Upper lobe of left lung (tissue), 6 donors: ENCODE results near the gene SLC7A6. TPM values are rescaled to one million over a fixed set of nuclear protein-coding genes. Genes with fewer than 3 reads are reported as not detected.
A peak's percentile ranks its signal among the peaks of the same experiment; 100 is the strongest.

Source experiments
- ATAC-seq, 2 donors: fragments of 200-7000 bp; cut with Tn5 transposase; one replicate each; pipeline ENCODE4 v1.9.1; 2022; ENCODE audit warnings: mild to moderate bottlenecking in 2 of 2, moderate library complexity in 2 of 2; ENCODE audit not compliant: low FRiP score in 2 of 2
- DNase-seq, 2 donors: peaks; one replicate each; pipeline ENCODE4 v3.0.0-alpha.2; 2019 to 2020
- H3K27ac ChIP-seq, 4 donors: fragments of 200-600 bp; sonication (generic); one replicate each; pipeline ENCODE4 v1.5.1; 2016 to 2019
- H3K27me3 ChIP-seq, 4 donors: fragments of 200-600 bp; sonication (generic); one replicate each; pipeline ENCODE4 v1.5.1; 2017 to 2019
- H3K36me3 ChIP-seq, 4 donors: fragments of 200-600 bp; sonication (generic); one replicate each; pipeline ENCODE4 v1.5.1; 2016 to 2019
- H3K4me1 ChIP-seq, 4 donors: fragments of 200-600 bp; sonication (generic); one replicate each; pipeline ENCODE4 v1.5.1; 2018 to 2019
- H3K4me3 ChIP-seq, 4 donors: fragments of 200-600 bp; sonication (generic); one replicate each; pipeline ENCODE4 v1.5.1; 2017 to 2019; ENCODE audit warnings: mild to moderate bottlenecking in 2 of 4, moderate library complexity in 1 of 4
- H3K9me3 ChIP-seq, 4 donors: fragments of 200-600 bp; sonication (generic); one replicate each; pipeline ENCODE4 v1.5.1; 2018 to 2019
- CTCF ChIP-seq, 6 experiments: fragments of 450-650 bp in 4 of 6; fragments of 200-600 bp in 2 of 6; sonication (generic) in 2 of 6; IDR thresholded peaks; one replicate each; pipeline ENCODE4 v1.5.1; 2016 to 2019; ENCODE audit warnings: antibody characterized with exemption in 6 of 6
- EP300 ChIP-seq, 4 donors: sonication (generic); formaldehyde crosslinking; IDR thresholded peaks; one replicate each; pipeline ENCODE4 v1.5.1; 2017; ENCODE audit warnings: antibody characterized with exemption in 4 of 4, control low read depth in 2 of 4
- POLR2A ChIP-seq, 4 donors: fragments of 450-650 bp; IDR thresholded peaks; one replicate each; pipeline ENCODE4 v1.5.1; 2016 to 2017; ENCODE audit warnings: antibody characterized with exemption in 4 of 4, mild to moderate bottlenecking in 2 of 4
- POLR2AphosphoS5 ChIP-seq, 2 donors: sonication (generic); formaldehyde crosslinking; IDR thresholded peaks; one replicate each; pipeline ENCODE4 v1.5.1; 2017; ENCODE audit warnings: antibody characterized with exemption in 2 of 2
- WGBS, 2 donors: methylation state at CpG; one replicate each; pipeline ENCODE4 v1.1.5; 2017 to 2018; 5-methylcytosine and 5-hydroxymethylcytosine counted together
- total RNA-seq, 6 donors: library from RNA; depleted of rRNA in 4 of 6; stranded (reverse); fragments of >200 nt in 4 of 6; gene quantifications; one replicate each; pipeline versions ENCODE4 v1.1.0 to v1.2.1, GENCODE V29; 2016 to 2021
- donor health status: DM: no; HTN: no; CAD: no; lungs with moderate emphysema.
- donor health status: DM: no; HTN: yes; CAD: no; lungs with severe emphysema.

SLC7A6 gene
- total RNA-seq, 6 donors from 2014 or later = 44.9 to 109 (median 49.5) TPM

- ATAC-seq = no peak
- no peak for DNase-seq
These were observed 11.4 kb downstream of the SLC7A6 start for GRCh38 chr16:68275611-68276191.

DNA sequence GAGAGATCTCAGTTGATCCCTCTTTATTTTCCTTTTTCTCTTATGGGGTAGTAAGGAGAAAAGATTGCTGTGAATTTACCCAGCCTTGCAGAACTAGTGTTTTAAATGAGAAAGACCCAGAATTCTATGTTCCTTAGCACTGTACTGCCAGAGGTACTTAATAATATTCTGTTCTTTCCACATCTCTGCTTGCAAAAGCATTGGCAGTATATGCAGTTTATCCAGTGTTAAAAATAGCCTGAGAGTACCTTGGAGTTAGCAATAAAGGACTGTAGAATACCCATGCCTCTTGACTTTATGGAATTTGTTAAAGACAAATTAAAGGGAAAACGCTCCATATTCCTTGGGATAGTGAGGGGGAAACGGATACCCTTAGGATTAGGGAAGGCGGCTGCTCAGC, 11.9 kb downstream of the SLC7A6 start:
- no peak overlapping the region for H3K4me3 ChIP-seq
- H3K9me3 ChIP-seq = no peaks in the 10 kb centered on the region
- DNase-seq = no peak
- H3K27ac ChIP-seq = peak overlapping the region; percentile 57 to 77 (median 66)
- TF ChIP-seq CTCF (IDR thresholded peaks at IDR 0.05) = no peak
- TF ChIP-seq EP300 (IDR thresholded peaks at IDR 0.05) = peak in 1 of 4 donors; percentile 46
- peak in 1 of 2 donors; percentile 77 for ATAC-seq
- H3K27me3 ChIP-seq = no peaks in the 10 kb centered on the region
- H3K4me1 ChIP-seq = peaks cover 16 to 51% (median 31%) of the 10 kb centered on the region in 4 donors
- peaks cover 0 to 32% (median 11%) of the 10 kb centered on the region in 4 donors for H3K36me3 ChIP-seq
- 46 to 50% methylated on average over 3 of the region's 3 CpGs for WGBS, 2 donors

More at GRCh38 chr16:68275611-68276191, 11.4 kb downstream of the SLC7A6 start:
- peak overlapping the region; percentile 57 to 77 (median 66) for H3K27ac ChIP-seq
- H3K9me3 ChIP-seq = no peaks in the 10 kb centered on the region
- no peak overlapping the region for H3K4me3 ChIP-seq
- no peak for TF ChIP-seq POLR2AphosphoS5 (IDR thresholded peaks at IDR 0.05)
- TF ChIP-seq EP300 (IDR thresholded peaks at IDR 0.05) = no peak
- TF ChIP-seq CTCF (IDR thresholded peaks at IDR 0.05) = no peak
- peaks cover 0 to 32% (median 10%) of the 10 kb centered on the region in 4 donors for H3K36me3 ChIP-seq
- no peaks in the 10 kb centered on the region for H3K27me3 ChIP-seq
- peaks cover 20 to 55% (median 31%) of the 10 kb centered on the region in 4 donors for H3K4me1 ChIP-seq
- 32 to 44% methylated on average over 4 of the region's 4 CpGs for WGBS, 2 donors

DNA sequence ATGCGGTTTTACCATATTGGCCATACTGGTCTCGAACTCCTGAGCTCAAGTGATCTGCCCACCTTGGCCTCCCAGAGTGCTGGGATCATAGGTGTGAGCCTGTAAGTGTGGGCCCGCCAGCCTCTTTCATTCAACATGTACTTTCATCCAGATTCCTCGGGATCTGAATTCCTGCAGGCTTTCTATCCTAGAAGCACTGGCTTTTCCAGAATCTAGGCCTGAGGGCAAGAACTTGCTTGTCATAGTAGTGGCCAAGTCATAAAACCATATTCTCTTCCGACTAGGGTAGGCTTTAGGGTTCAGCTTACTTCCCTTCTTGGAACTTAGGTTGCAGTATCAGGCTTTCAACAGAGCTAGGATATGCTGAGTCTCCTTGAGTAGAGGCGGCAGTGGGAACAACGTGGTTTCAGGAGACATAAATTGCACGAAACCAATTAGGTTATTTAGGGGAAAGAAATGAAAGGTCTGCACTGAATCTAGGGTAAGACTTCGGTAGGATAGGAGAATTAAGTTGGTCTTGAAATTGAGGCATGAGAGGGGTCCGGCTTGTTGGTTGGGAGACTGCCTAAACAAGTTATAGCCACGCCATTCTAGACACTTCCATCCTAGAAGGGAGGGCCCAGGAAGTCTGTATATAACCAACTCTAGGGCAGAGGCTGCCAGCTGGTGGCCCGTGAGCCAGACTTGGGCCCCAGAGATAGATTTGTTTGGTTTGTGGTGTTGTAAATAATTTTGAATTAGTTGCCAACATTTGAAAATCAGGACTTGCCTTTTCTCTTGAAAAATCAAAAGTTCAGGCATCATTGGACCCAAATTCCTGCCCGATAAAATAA, 15.6 kb downstream of the SLC7A6 start:
- peaks cover 11 to 54% (median 34%) of the 10 kb centered on the region in 4 donors for H3K4me1 ChIP-seq
- ATAC-seq (no peak), DNase-seq (no peak)
- TF ChIP-seq CTCF (IDR thresholded peaks at IDR 0.05) = no peak
- TF ChIP-seq POLR2A (IDR thresholded peaks at IDR 0.05) = no peak
- no peak for TF ChIP-seq POLR2AphosphoS5 (IDR thresholded peaks at IDR 0.05)
- no peak for TF ChIP-seq EP300 (IDR thresholded peaks at IDR 0.05)
- H3K9me3 ChIP-seq = no peaks in the 10 kb centered on the region
- peak overlapping the region in 1 of 4 donors; percentile 4 for H3K27ac ChIP-seq
- H3K36me3 ChIP-seq = peaks cover 0 to 26% (median 9%) of the 10 kb centered on the region in 4 donors
- WGBS, 2 donors = 83 to 90% methylated on average over 13 of the region's 13 CpGs
- H3K27me3 ChIP-seq = no peaks in the 10 kb centered on the region
- H3K4me3 ChIP-seq = no peak overlapping the region

DNA sequence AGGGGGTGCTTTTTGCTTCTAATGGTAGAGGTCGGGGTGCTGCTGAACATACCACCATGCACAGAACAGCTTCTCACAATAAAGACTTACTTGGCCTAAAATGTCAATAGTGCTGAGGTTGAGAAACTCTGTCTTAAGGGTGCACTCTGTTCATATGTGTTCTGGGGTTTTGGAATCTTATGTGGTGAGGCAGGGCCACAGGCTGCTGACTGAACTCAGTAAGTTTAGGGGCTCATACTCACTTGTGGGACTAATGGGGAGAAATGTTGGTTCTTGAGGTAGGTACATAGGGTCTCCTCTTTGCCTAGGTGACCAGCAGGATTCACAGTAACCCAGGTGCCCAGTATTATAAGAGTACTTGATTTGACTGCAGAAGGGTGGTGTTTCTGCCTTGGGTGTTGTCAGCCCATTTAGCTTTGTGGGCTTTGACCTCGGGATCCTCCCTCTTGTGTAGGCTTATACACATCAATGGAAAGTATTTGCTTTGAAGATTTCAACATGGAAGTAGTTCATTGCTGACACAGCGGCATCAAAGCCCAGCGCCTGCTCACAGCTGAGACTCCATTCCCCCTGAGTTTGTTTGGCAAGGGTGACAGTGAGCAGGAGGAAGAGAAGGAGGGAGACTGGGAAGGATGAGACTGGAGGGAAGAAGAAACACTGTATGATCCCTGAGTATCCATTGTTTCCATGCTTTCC, 17.2 kb downstream of the SLC7A6 start:
- 84 to 87% methylated on average over 4 of the region's 4 CpGs for WGBS, 2 donors

More for the DNA sequence above, 17.2 kb downstream of the SLC7A6 start:
- no peaks in the 10 kb centered on the region for H3K27me3 ChIP-seq
- no peaks in the 10 kb centered on the region for H3K9me3 ChIP-seq
- no peak for TF ChIP-seq POLR2AphosphoS5 (IDR thresholded peaks at IDR 0.05)
- no peak for TF ChIP-seq CTCF (IDR thresholded peaks at IDR 0.05)
- no peak for TF ChIP-seq POLR2A (IDR thresholded peaks at IDR 0.05)
- no peak for TF ChIP-seq EP300 (IDR thresholded peaks at IDR 0.05)
- no peak overlapping the region for H3K27ac ChIP-seq
- peaks cover 0 to 23% (median 7%) of the 10 kb centered on the region in 4 donors for H3K36me3 ChIP-seq
- no peak overlapping the region for H3K4me3 ChIP-seq
- DNase-seq = no peak
- peaks cover 17 to 56% (median 44%) of the 10 kb centered on the region in 4 donors for H3K4me1 ChIP-seq
- ATAC-seq = no peak
